Activated CD8-positive, alpha-beta memory T cell treated with anti-CD3 and anti-CD28 coated beads, Interleukin-2, amount 10 ng/mL, durations not matched to agents 7 days and 5 days (primary cell): ENCODE measurements around the gene GEMIN8. TPM values are rescaled to one million over a fixed set of nuclear protein-coding genes. Genes with fewer than 3 reads are reported as not detected.

ENCODE experiments used
- ATAC-seq: fragments of 150-1000 bp; cut with Tn5 transposase; one replicate; pipeline ENCODE4 v1.10.0; 2021; ENCODE audit warnings: moderate library complexity
- CTCF ChIA-PET: fragments of 350-600 bp; sonication (Branson Sonifier 250); formaldehyde crosslinking; loops from one replicate; lab custom pipeline; 2021; ENCODE audit warnings: antibody characterized with exemption; lab: Charles Lee
- DNase-seq: peaks from one replicate; pipeline ENCODE4 v3.0.0-alpha.2; 2020
- H3K27ac Mint-ChIP-seq: one replicate; pipeline ENCODE4 v1.8.0; 2021; ENCODE audit warnings: mild to moderate bottlenecking, mixed read lengths
- H3K27me3 Mint-ChIP-seq: one replicate; pipeline ENCODE4 v1.8.0; 2021; ENCODE audit warnings: mixed read lengths
- H3K36me3 Mint-ChIP-seq: one replicate; pipeline ENCODE4 v1.8.0; 2021; ENCODE audit warnings: mild to moderate bottlenecking, mixed read lengths
- H3K4me1 Mint-ChIP-seq: one replicate; pipeline ENCODE4 v1.8.0; 2021; ENCODE audit warnings: mixed read lengths
- H3K4me3 Mint-ChIP-seq: one replicate; pipeline ENCODE4 v1.8.0; 2021; ENCODE audit warnings: mild to moderate bottlenecking, moderate library complexity, mixed read lengths
- H3K9me3 Mint-ChIP-seq: one replicate; pipeline ENCODE4 v1.8.0; 2022; ENCODE audit warnings: low read depth, mixed read lengths
- total RNA-seq, 2 experiments: library from RNA; stranded (reverse); gene quantifications; one replicate each; pipeline ENCODE4 v1.2.3, GENCODE V29; 2021

GEMIN8 gene
- total RNA-seq, 2 experiments from 2014 or later = 11.7 to 12.7 TPM

DNA sequence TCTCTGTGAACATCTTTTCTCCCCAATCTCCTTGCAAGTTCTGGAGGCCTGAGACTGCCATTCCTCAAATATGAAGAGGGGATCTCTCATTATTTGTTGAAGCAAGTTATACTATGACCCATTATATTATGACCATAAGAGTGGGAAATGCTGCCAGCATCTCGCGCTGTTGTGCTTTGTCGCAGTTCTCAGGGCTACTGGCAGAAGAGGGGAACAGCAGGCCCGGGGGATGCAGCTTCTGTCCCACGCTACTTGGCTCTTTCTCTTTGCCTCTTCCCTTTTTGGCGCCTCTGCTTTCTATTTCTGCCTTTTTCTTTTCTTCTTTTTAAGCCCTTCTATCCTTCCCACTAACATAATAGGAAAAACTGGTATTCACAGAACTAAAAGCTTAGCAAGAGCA is 64.2 kb downstream of the GEMIN8 start:
- no peak overlapping the region for H3K4me3 Mint-ChIP-seq
- no peak overlapping the region for H3K27ac Mint-ChIP-seq
- CTCF ChIA-PET = no interaction called here
- no peaks in the 10 kb centered on the region for H3K4me1 Mint-ChIP-seq
- ATAC-seq (no peak), DNase-seq (no peak)
- H3K36me3 Mint-ChIP-seq = no peaks in the 10 kb centered on the region
- no peaks in the 10 kb centered on the region for H3K9me3 Mint-ChIP-seq
- no peaks in the 10 kb centered on the region for H3K27me3 Mint-ChIP-seq

DNA sequence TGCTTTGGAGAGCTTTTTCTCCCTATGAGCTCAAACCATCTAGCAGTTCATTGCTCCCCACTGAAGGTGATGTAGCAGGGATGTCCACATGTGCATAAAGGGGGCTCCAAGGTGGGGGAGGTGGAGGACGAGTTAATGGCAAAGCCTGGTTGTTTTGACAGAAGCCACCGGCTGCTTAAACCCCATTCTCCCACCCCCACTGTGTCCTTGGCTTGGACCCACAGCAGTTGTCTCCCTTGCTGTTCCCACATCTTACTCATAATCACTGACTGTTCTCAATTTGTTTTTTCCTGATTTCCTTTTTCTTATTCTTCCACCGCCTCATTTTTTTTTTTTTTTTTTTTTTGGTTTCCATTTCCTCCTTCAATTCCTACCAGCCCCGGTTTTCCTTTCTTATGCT is 72.7 kb downstream of the GEMIN8 start:
- H3K9me3 Mint-ChIP-seq = no peaks in the 10 kb centered on the region
- H3K4me1 Mint-ChIP-seq = peaks cover 2% of the 10 kb centered on the region
- H3K36me3 Mint-ChIP-seq = no peaks in the 10 kb centered on the region
- H3K4me3 Mint-ChIP-seq = no peak overlapping the region
- CTCF ChIA-PET = no interaction called here
- no peak overlapping the region for H3K27ac Mint-ChIP-seq
- peaks cover 3% of the 10 kb centered on the region for H3K27me3 Mint-ChIP-seq
- no peak for ATAC-seq
- DNase-seq = no peak

Other genes starting within 250 kb of the GEMIN8 start
- gene GPM6B, start 212.8 kb downstream of the GEMIN8 start, total RNA-seq = not detected